Neutrophil (primary cell): ENCODE data around the gene BNC1.
A peak's percentile ranks its signal among the peaks of the same experiment; 100 is the strongest.
"Not testable (repeated sequence)": the region's sequence is repeated elsewhere in the genome, so short reads cannot be mapped to it uniquely, and the experiment has no call there.

Experiments
- H3K27ac ChIP-seq: fragments of 200-600 bp; sonication (generic); 2 replicates; pipeline ENCODE4 v1.5.1; 2016; ENCODE audit warnings: mild to moderate bottlenecking, moderate library complexity
- H3K27me3 ChIP-seq: fragments of 200-600 bp; sonication (generic); 2 replicates; pipeline ENCODE4 v1.6.0; 2016; ENCODE audit warnings: mild to moderate bottlenecking
- H3K36me3 ChIP-seq: fragments of 200-600 bp; sonication (generic); 2 replicates; pipeline ENCODE4 v1.5.1; 2017
- H3K4me1 ChIP-seq, 2 experiments: fragments of 200-600 bp in 1 of 2; sonication (generic) in 1 of 2; 1 replicate in 1 of 2; 2 replicates in 1 of 2; pipeline versions ENCODE4 v1.5.1 to v1.6.1; 2013 to 2016; ENCODE audit warnings: low read depth in 1 of 2, low read length in 1 of 2, mild to moderate bottlenecking in 1 of 2, moderate library complexity in 1 of 2; ENCODE audit not compliant: control insufficient read depth in 1 of 2, insufficient read depth in 1 of 2
- H3K4me3 ChIP-seq, 2 experiments: fragments of 200-600 bp in 1 of 2; sonication (generic) in 1 of 2; 1 replicate in 1 of 2; 2 replicates in 1 of 2; pipeline ENCODE4 v1.5.1; 2013 to 2016; ENCODE audit warnings: low read depth in 1 of 2, low read length in 1 of 2, mild to moderate bottlenecking in 1 of 2, moderate library complexity in 1 of 2
- H3K9me3 ChIP-seq: fragments of 200-600 bp; sonication (generic); 2 replicates; pipeline ENCODE4 v1.5.1; 2016
- CTCF ChIP-seq: fragments of 200-600 bp; sonication (generic); IDR thresholded peaks from 2 replicates; pipeline ENCODE4 v1.5.1; 2016; ENCODE audit warnings: antibody characterized with exemption

BNC1 gene

DNA sequence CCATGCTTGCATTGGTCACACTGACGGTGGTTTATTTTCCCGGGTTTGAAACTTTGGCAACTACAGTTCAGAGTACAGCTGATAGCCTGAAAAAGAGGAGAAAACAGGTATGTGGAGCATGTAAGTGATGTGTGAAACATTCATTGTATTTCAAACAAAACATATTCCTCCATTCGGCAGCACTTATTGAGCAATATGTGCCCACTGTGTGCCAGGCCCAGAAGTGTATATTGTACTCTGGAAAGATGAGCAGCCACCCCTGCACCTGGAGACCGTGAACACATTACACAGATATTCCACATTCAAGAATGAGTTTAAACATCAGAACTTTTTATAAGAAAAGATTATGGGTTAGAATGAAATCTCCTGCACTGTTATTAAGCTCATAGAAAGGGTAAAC lies 16.3 kb downstream of the BNC1 start:
- Histone ChIP-seq H3K4me1 (no peaks in the 10 kb centered on the region), H3K9me3 (no peaks in the 10 kb centered on the region), H3K36me3 (no peaks in the 10 kb centered on the region), H3K4me3 (no peak overlapping the region), H3K27me3 (peaks cover 66% of the 10 kb centered on the region), H3K27ac (no peak overlapping the region)
- TF ChIP-seq CTCF: no peak

DNA sequence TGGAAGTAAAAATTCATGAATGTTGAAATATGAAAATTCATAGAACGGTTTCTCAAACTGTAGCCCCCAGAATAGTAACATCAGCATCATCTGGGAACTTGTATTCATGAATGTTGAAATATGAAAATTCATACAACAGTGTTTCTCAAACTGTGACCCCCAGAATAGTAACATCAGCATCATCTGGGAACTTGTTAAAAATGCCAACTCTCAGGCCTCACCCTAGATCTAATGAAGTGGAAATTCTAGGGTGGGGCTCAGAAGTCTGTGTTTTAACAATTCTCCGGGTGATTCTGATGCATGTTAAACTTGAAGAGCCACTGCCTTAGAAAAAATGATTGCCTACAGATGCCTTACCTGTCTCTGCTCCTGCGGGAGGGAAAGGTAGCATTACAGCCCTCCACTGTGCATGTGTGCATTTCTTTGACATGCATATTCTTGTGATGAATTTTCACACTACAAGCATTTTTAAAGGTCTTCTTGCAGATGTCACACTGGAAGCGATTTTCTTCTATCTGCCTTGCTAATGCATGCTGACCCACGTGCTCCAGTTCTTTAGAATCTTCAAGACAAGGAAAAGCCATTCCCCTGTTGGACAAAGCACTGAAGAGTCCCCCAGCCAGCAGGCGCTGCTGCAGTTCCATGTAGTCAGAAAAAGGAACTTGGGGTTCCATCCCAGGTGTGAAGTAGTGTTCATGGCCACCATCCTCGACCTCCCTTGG lies 21.7 kb downstream of the BNC1 start:
- H3K4me3 ChIP-seq: no peak overlapping the region
- no peaks in the 10 kb centered on the region for H3K9me3 ChIP-seq
- no peak for TF ChIP-seq CTCF
- H3K36me3 ChIP-seq: no peaks in the 10 kb centered on the region
- no peaks in the 10 kb centered on the region for H3K4me1 ChIP-seq
- H3K27me3 ChIP-seq: peaks cover 60% of the 10 kb centered on the region
- no peak overlapping the region for H3K27ac ChIP-seq

- H3K4me3 ChIP-seq, H3K4me1 ChIP-seq, H3K27ac ChIP-seq, H3K36me3 ChIP-seq, H3K9me3 ChIP-seq: not testable (repeated sequence)
- peaks cover 60% of the 10 kb centered on the region for H3K27me3 ChIP-seq
Measured at GRCh38 chr15:83262181-83262580, 22.3 kb downstream of the BNC1 start.

DNA sequence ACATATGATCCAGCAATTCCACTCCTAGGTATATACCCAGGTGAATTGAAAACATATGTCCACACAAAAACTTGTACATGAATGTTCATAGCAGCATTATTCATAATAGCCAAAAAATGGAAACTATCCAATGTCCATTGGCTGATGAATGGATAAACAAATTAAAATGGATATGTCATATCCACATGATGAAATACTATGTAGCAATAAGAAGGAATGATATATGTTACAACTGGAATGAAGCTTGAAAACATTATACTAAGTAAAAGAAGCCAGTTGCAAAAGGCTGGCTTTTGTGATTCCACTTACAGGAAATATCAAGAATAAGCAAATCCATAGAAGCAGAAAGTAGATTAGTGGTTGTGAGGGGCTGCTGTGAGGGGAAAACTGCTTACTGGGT lies 33.7 kb downstream of the BNC1 start:
- Histone ChIP-seq H3K27ac (no peak overlapping the region), H3K4me3 (no peak overlapping the region), H3K4me1 (no peaks in the 10 kb centered on the region), H3K9me3 (no peaks in the 10 kb centered on the region), H3K27me3 (peaks cover 46% of the 10 kb centered on the region), H3K36me3 (no peaks in the 10 kb centered on the region)
- no peak for TF ChIP-seq CTCF

GRCh38 chr15:83249030-83249343 lies 35.5 kb downstream of the BNC1 start:
- Histone ChIP-seq H3K27me3 (peaks cover 57% of the 10 kb centered on the region), H3K4me3 (no peak overlapping the region), H3K36me3 (no peaks in the 10 kb centered on the region), H3K9me3 (no peaks in the 10 kb centered on the region), H3K4me1 (no peaks in the 10 kb centered on the region), H3K27ac (no peak overlapping the region)
- no peak for TF ChIP-seq CTCF

GRCh38 chr15:83248151-83249029 lies 36.1 kb downstream of the BNC1 start:
- Histone ChIP-seq H3K9me3 (no peaks in the 10 kb centered on the region), H3K4me3 (no peak overlapping the region), H3K36me3 (no peaks in the 10 kb centered on the region), H3K27me3 (peaks cover 63% of the 10 kb centered on the region), H3K27ac (no peak overlapping the region), H3K4me1 (no peaks in the 10 kb centered on the region)
- peak; percentile 72 for TF ChIP-seq CTCF
